ENCODE measurements around the gene TSR3. TPM values are rescaled to one million over a fixed set of nuclear protein-coding genes. Genes with fewer than 3 reads are reported as not detected.

TSR3 gene
- total and polyA plus RNA-seq, 12 donors, result 13.7 to 258 (median 59.6) TPM

GRCh38 chr16:1320097-1320496, 31.6 kb downstream of the TSR3 start:
- intact Hi-C loops (cut with DNase I), result no loop called here
- H3K4me3 ChIP-seq, result no peak overlapping the region
- no peak for TF ChIP-seq CTCF (IDR thresholded peaks at IDR 0.05)
- TF ChIP-seq POLR2A (IDR thresholded peaks at IDR 0.05), result no peak

GRCh38 chr16:1319041-1319440, 32.6 kb downstream of the TSR3 start:
- Histone ChIP-seq H3K27me3 (no peaks in the 10 kb centered on the region), H3K36me3 (replicated peaks in 1 of 2) (peaks cover 0 to 93% of the 10 kb centered on the region in 2 donors), H3K4me1 (replicated peaks in 1 of 2) (no peaks in the 10 kb centered on the region), H3K9me3 (replicated peaks in 1 of 3) (no peaks in the 10 kb centered on the region), H3K27ac (no peak overlapping the region), H3K4me3 (no peak overlapping the region)
- DNase-seq, result no peak
- intact Hi-C loops (cut with DNase I), result loop anchor here (10.0 kb wide), 2 partner anchors 86 to 96 kb away; partner anchors contain the start of gene UNKL (in 1 of the 2)
- 91 to 93% (median 92%) methylated on average over 26 to 33 of the region's 33 CpGs for WGBS, 4 donors
- TF ChIP-seq POLR2A (IDR thresholded peaks at IDR 0.05) (no peak), CTCF (IDR thresholded peaks at IDR 0.05) (no peak)

More at GRCh38 chr16:1320097-1320496, 31.6 kb downstream of the TSR3 start:
- DNase-seq, result no peak
- H3K27me3 ChIP-seq, result no peaks in the 10 kb centered on the region
- WGBS, 4 donors, result 81 to 89% (median 84%) methylated on average over 9 to 12 of the region's 12 CpGs
- peaks cover 0 to 93% of the 10 kb centered on the region in 2 donors for H3K36me3 ChIP-seq (replicated peaks in 1 of 2)
- H3K27ac ChIP-seq, result no peak overlapping the region
- H3K9me3 ChIP-seq (replicated peaks in 1 of 3), result no peaks in the 10 kb centered on the region
- no peaks in the 10 kb centered on the region for H3K4me1 ChIP-seq (replicated peaks in 1 of 2)

- no peak for TF ChIP-seq CTCF (IDR thresholded peaks at IDR 0.05)
- no peak for TF ChIP-seq POLR2A (IDR thresholded peaks at IDR 0.05)
- Histone ChIP-seq H3K4me3 (no peak overlapping the region), H3K27me3 (no peaks in the 10 kb centered on the region), H3K4me1 (replicated peaks in 1 of 2) (peaks cover 0 to 4% of the 10 kb centered on the region in 2 donors), H3K9me3 (replicated peaks in 1 of 3) (no peaks in the 10 kb centered on the region), H3K27ac (no peak overlapping the region), H3K36me3 (replicated peaks in 1 of 2) (peaks cover 0 to 88% of the 10 kb centered on the region in 2 donors)
- intact Hi-C loops (cut with DNase I), result loop anchor here (10.0 kb wide), 2 partner anchors 87 to 97 kb away; partner anchors contain the start of gene UNKL (in 1 of the 2)
- WGBS, 4 donors, result 76 to 78% (median 76%) methylated on average over 8 to 9 of the region's 9 CpGs
- no peak for DNase-seq
Measured at GRCh38 chr16:1318268-1318545, 33.5 kb downstream of the TSR3 start.

GRCh38 chr16:1317479-1318267, 34.0 kb downstream of the TSR3 start:
- Histone ChIP-seq H3K4me1 (replicated peaks in 1 of 2) (peaks cover 5 to 8% of the 10 kb centered on the region in 2 donors), H3K27me3 (no peaks in the 10 kb centered on the region), H3K36me3 (replicated peaks in 1 of 2) (peaks cover 0 to 89% of the 10 kb centered on the region in 2 donors), H3K4me3 (no peak overlapping the region), H3K27ac (no peak overlapping the region), H3K9me3 (replicated peaks in 1 of 3) (no peaks in the 10 kb centered on the region)
- 82 to 90% (median 89%) methylated on average over 23 to 32 of the region's 32 CpGs for WGBS, 4 donors
- DNase-seq, result no peak
- intact Hi-C loops (cut with DNase I), result loop anchor here (10.0 kb wide), 2 partner anchors 87 to 97 kb away; partner anchors contain the start of gene UNKL (in 1 of the 2)
- no peak for TF ChIP-seq POLR2A (IDR thresholded peaks at IDR 0.05)
- TF ChIP-seq CTCF (IDR thresholded peaks at IDR 0.05), result no peak

Measured in adrenal gland (tissue), 12 donors.